NB4 (cell line): ENCODE data around the gene EFTUD2.

Experiments
- DNase-seq: peaks from one replicate; pipeline ENCODE4 v3.0.0; 2010; ENCODE audit warnings: low read depth
- H3K4me3 ChIP-seq: one replicate; pipeline ENCODE4 v1.5.1; 2011; ENCODE audit warnings: mild to moderate bottlenecking, low read depth, low read length, moderate library complexity
- CTCF ChIP-seq: IDR thresholded peaks from one replicate; pipeline ENCODE4 v1.5.1; 2012; ENCODE audit warnings: low read depth, low read length
- MAX ChIP-seq: IDR thresholded peaks from 2 replicates; pipeline ENCODE4 v1.6.1; 2011; ENCODE audit warnings: low read depth, low read length
- MYC ChIP-seq: IDR thresholded peaks from 2 replicates; pipeline ENCODE4 v1.6.1; 2011; ENCODE audit warnings: low read depth, low read length
- POLR2A ChIP-seq: IDR thresholded peaks from 2 replicates; pipeline ENCODE4 v1.6.1; 2011; ENCODE audit warnings: mild to moderate bottlenecking; ENCODE audit not compliant: insufficient read length; ENCODE audit errors: extremely low read depth

Gene EFTUD2

GRCh38 chr17:44887016-44887415 lies 12.2 kb downstream of the EFTUD2 start:
- H3K4me3 ChIP-seq, result no peak overlapping the region
- no peak for TF ChIP-seq POLR2A
- TF ChIP-seq MAX, result no peak
- TF ChIP-seq CTCF, result no peak
- DNase-seq, result no peak

GRCh38 chr17:44884941-44885340 lies 14.3 kb downstream of the EFTUD2 start:
- DNase-seq, result no peak
- H3K4me3 ChIP-seq, result no peak overlapping the region
- no peak for TF ChIP-seq CTCF
- no peak for TF ChIP-seq POLR2A
- no peak for TF ChIP-seq MAX
- TF ChIP-seq MYC, result no peak

- no peak for DNase-seq
- no peak for TF ChIP-seq MAX
- TF ChIP-seq CTCF, result no peak
- no peak for TF ChIP-seq POLR2A
- TF ChIP-seq MYC, result no peak
- H3K4me3 ChIP-seq, result no peak overlapping the region
Observed at GRCh38 chr17:44881145-44881544, 18.1 kb downstream of the EFTUD2 start.

GRCh38 chr17:44880062-44880461 lies 19.2 kb downstream of the EFTUD2 start:
- TF ChIP-seq POLR2A (no peak), MAX (no peak), MYC (no peak), CTCF (no peak)
- no peak for DNase-seq
- H3K4me3 ChIP-seq, result no peak overlapping the region

GRCh38 chr17:44879376-44879775 lies 19.9 kb downstream of the EFTUD2 start:
- DNase-seq, result no peak
- TF ChIP-seq POLR2A (no peak), MAX (no peak), CTCF (no peak), MYC (no peak)
- no peak overlapping the region for H3K4me3 ChIP-seq
